Sigmoid colon (tissue), 4 donors: ENCODE data around the gene GGA1.

ENCODE experiments used
- EP300 ChIP-seq, 4 donors: sonication (generic); formaldehyde crosslinking; IDR thresholded peaks; one replicate each; pipeline ENCODE4 v1.6.1; 2017; ENCODE audit warnings: antibody characterized with exemption in 4 of 4
- TF ChIP-seq, protein P1 (sequence below), 4 experiments: fragments of 450-650 bp in 3 of 4; fragments of 200-600 bp in 1 of 4; IDR thresholded peaks; one replicate each; pipeline ENCODE4 v1.5.1; 2016 to 2019; ENCODE audit warnings: antibody characterized with exemption in 4 of 4, mild to moderate bottlenecking in 3 of 4, moderate library complexity in 2 of 4

DNA sequence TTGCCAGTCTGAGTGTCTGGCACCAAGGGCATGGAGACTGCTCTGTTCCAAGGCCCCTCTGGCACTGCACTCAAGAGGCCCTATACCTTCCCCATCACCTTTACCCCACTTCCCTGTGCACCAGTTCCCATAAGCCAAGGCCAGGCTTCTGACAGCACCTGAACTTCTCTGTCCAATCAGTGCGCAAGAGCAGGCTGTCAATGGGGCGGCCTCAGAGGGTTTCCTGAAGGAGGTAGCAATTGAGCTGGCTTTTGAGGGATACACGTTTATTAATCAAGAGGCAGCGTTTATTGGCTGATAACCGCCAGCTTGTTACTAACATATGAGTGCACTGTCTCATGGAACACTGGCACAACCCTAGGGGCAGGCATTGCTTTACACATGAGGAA lies 32.9 kb downstream of the GGA1 start:
- no peak for TF ChIP-seq EP300 (IDR thresholded peaks at IDR 0.05)
- TF ChIP-seq, protein P1, sequence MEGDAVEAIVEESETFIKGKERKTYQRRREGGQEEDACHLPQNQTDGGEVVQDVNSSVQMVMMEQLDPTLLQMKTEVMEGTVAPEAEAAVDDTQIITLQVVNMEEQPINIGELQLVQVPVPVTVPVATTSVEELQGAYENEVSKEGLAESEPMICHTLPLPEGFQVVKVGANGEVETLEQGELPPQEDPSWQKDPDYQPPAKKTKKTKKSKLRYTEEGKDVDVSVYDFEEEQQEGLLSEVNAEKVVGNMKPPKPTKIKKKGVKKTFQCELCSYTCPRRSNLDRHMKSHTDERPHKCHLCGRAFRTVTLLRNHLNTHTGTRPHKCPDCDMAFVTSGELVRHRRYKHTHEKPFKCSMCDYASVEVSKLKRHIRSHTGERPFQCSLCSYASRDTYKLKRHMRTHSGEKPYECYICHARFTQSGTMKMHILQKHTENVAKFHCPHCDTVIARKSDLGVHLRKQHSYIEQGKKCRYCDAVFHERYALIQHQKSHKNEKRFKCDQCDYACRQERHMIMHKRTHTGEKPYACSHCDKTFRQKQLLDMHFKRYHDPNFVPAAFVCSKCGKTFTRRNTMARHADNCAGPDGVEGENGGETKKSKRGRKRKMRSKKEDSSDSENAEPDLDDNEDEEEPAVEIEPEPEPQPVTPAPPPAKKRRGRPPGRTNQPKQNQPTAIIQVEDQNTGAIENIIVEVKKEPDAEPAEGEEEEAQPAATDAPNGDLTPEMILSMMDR (IDR thresholded peaks at IDR 0.05), result no peak
